ENCODE data around the gene RIN3.

The RIN3 gene

GRCh38 chr14:92733007-92733406 lies 219.4 kb downstream of the RIN3 start:
- TF ChIP-seq CTCF (IDR thresholded peaks at IDR 0.05) = no peak

- no peak for TF ChIP-seq CTCF (IDR thresholded peaks at IDR 0.05)
These were observed 221.0 kb downstream of the RIN3 start for GRCh38 chr14:92734618-92735017.

GRCh38 chr14:92735344-92735743 lies 221.8 kb downstream of the RIN3 start:
- TF ChIP-seq CTCF (IDR thresholded peaks at IDR 0.05) = no peak

- TF ChIP-seq CTCF (IDR thresholded peaks at IDR 0.05) = no peak
These were observed 223.6 kb downstream of the RIN3 start for GRCh38 chr14:92737206-92737605.

GRCh38 chr14:92737619-92738188 lies 224.1 kb downstream of the RIN3 start:
- TF ChIP-seq CTCF (IDR thresholded peaks at IDR 0.05) = no peak

All from LNCAP (cell line).